Activated CD8-positive, alpha-beta memory T cell treated with anti-CD3 and anti-CD28 coated beads for 1 hour (primary cell): Measurements from ENCODE around the gene ARHGEF18.
"Not testable (repeated sequence)": the region's sequence is repeated elsewhere in the genome, so short reads cannot be mapped to it uniquely, and the experiment has no call there.

ENCODE experiments used
- DNase-seq, 2 donors: peaks; one replicate each; pipeline ENCODE4 v3.0.0-alpha.2; 2020; ENCODE audit warnings: low read depth in 1 of 2; ENCODE audit errors: extremely low read depth in 1 of 2

ARHGEF18 gene

GRCh38 chr19:7348587-7349230 is at the start of gene ARHGEF18:
TSS of gene ARHGEF18 (plus strand) at chr19:7348937. CDS start at chr19:7362891, 13,954 bp downstream.
- DNase-seq, result peak in 1 of 2 donors; percentile 38

- DNase-seq, result no peak
These were observed 47.2 kb upstream of the ARHGEF18 start for GRCh38 chr19:7301525-7301924.

GRCh38 chr19:7303470-7303869 is 45.3 kb upstream of the ARHGEF18 start:
- DNase-seq, result no peak

DNA sequence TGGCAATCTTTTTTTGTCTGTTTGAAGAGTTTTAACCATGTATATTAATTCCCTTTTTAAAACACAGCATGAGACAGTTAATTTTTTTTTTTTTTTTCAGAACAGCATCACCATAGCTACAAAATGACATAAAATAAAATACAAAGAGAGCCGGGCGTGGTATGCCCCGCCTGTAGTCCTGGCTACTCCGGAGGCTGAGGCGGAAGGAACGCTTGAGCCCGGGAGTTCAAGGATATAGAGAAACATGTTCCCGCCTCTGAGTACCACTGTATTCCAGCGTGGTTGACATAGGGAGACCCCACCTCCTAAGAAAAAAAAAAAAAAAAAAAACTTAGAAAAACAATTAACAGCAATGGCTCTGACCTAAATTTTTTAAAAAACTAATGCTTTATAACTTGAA is 44.5 kb upstream of the ARHGEF18 start:
- no peak for DNase-seq

GRCh38 chr19:7307590-7308218 is 41.0 kb upstream of the ARHGEF18 start:
- no peak for DNase-seq

DNA sequence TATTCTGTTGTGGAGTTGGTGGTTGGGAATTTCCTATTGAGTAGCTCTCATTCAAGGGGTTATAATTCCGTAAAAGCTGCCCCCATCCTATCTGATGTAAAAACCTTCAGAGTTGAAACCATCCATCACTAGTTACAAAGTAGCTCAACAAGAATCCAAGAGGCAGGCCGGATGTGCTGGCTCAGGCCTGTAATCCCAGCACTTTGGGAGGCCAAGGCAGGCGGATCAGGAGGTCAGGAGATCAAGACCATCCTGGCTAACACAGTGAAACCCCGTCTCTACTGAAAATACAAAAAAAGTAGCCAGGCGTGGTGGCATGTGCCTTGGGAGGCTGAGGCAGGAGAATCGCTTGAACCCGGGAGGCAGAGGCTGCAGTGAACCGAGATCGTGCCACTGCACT is 40.4 kb upstream of the ARHGEF18 start:
- DNase-seq, result not testable (repeated sequence)

- DNase-seq, result no peak
These were observed 36.8 kb upstream of the ARHGEF18 start for GRCh38 chr19:7311911-7312310.

DNA sequence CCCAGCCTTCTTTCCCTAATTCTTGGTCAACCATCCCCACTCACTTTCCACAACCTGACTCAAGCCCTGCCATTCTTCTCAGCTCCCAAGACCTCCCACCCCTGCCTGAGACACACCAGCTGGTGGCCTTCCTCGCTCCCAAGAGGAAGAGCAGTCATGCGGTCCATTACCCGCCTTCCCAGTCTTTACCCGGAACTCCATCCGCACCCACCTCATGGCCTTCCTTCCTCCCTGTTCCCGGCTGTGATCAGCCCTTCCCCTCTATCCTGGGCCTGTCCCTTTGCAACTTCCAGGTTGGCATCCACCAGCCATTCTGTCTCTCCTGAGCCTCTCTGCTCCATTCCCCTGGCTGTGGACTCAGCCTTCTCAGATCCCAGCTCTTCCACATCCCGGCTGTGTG is 35.9 kb upstream of the ARHGEF18 start:
- DNase-seq, result no peak

DNA sequence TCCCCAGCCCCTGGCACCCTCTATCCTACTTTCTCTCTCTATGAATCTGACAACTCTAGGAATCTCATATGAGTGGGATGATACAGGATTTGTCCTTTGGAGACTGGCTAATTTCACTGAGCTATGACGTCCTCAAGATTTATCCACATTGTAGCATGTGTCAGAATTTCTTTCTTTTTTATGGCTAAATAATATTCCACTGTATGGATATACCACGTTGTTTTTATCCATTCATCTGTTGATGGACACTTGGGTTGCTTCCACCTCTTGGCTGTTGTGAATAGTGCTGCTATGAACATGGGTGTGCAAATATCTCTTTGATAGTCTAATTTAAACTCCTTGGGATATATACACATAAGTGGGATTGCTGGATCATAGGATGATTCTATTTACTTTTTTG is 30.6 kb upstream of the ARHGEF18 start:
- DNase-seq, result no peak

- no peak for DNase-seq
These were observed 22.4 kb upstream of the ARHGEF18 start for GRCh38 chr19:7326105-7326877.

DNA sequence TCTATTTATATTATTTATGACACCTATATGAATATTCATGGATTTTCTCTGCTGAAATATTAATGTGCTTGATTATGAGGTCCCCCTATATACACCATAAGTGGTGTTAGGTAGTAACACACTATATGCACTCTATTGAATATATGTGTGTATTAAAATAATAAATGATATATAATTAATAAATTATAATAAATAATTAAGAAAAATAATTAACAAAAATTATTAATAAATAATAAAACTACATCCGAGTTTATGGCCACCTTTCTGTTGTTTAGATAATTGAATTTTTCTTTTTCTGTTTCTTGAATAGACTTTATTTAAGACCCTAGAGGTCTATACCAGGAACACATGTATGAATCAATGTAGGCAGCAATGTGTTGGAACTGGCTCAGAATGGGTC is 20.9 kb upstream of the ARHGEF18 start:
- no peak for DNase-seq

DNA sequence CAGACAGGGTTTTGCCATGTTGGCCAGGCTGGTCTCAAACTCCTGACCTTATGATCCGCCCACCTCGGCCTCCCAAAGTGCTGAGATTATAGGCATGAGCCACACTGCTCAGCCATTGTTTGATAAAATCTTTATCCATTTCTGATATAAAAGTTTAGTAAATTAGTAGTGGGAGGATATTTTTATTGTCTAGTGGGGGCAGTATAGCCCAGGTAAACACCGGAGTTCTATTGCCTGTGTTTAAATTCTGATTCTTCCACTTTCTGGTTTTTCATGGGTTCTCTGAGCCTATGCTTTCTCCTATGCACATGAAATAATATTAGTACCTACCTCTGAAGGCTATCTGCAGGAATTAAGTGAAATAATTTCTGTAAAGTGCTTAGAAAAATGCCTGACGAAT is 20.1 kb upstream of the ARHGEF18 start:
- no peak for DNase-seq

GRCh38 chr19:7331446-7331845 is 17.3 kb upstream of the ARHGEF18 start:
- DNase-seq, result no peak

- no peak for DNase-seq
These were observed 15.3 kb upstream of the ARHGEF18 start for GRCh38 chr19:7333198-7334118.

GRCh38 chr19:7336321-7336973 is 12.3 kb upstream of the ARHGEF18 start:
- DNase-seq, result no peak

- no peak for DNase-seq
These were observed 11.2 kb upstream of the ARHGEF18 start for GRCh38 chr19:7337380-7338194.

DNA sequence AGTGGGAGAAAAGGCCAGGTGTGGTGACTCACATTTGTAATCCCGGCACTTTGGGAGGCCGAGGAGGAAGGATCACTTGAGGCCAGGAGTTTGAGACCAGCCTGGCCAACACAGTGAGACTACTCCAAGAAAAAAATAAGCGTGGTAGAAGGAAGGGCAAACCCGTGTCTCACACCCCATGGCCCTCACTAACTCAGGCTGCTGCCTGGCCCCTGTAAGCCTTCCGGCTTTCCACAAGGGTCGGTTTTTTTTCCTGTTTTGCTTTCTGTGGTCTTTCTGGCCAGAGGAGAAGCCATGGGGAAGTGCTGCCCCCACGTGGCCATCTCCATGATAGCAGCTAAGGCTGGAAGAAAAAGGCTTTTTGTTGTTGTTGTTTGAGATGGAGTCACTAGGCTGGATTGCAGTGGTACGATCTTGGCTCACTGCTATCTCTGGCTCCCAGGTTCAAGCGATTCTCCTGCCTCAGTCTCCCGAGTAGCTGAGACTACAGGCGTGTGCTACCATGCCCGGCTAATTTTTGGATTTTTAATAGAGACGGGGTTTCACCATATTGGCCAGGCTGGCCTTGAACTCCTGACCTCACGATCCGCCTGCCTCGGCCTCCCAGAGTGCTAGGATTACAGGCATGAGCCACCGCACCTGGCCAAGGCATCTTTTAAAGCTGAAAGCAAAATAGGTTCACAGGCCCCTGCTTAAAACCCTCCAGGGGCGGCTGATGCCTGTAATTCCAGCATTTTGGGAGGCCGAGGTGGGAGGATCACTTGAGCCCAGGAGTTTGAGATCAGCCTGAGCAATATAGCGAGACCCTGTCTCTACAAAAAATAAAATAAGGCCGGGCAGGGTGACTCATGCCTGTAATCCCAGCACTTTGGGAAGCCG is 7.5 kb upstream of the ARHGEF18 start:
- peak; percentile 60 to 78 for DNase-seq

GRCh38 chr19:7342143-7342542 is 6.6 kb upstream of the ARHGEF18 start:
- no peak for DNase-seq
